ENCODE results near the gene PDE10A. TPM values are rescaled to one million over a fixed set of nuclear protein-coding genes. Genes with fewer than 3 reads are reported as not detected.

Gene PDE10A
- total RNA-seq, 1 donor from 2014 or later, result 2.7 TPM

- Histone ChIP-seq H3K4me3 (no peak overlapping the region), H3K9me3 (no peaks in the 10 kb centered on the region), H3K36me3 (no peaks in the 10 kb centered on the region), H3K27ac (no peak overlapping the region), H3K27me3 (ENCODE audit: low read depth) (no peaks in the 10 kb centered on the region), H3K4me1 (no peaks in the 10 kb centered on the region)
- DNase-seq, result no peak
- intact Hi-C loops (cut with DNase I), result no loop called here
- TF ChIP-seq CTCF (IDR thresholded peaks at IDR 0.05), result no peak
- ATAC-seq, result no peak
Observed at GRCh38 chr6:165376100-165376499, 286.9 kb downstream of the PDE10A start.

GRCh38 chr6:165365371-165365770 is 297.7 kb downstream of the PDE10A start:
- no peak for TF ChIP-seq CTCF (IDR thresholded peaks at IDR 0.05)
- DNase-seq, result no peak
- Histone ChIP-seq H3K27ac (no peak overlapping the region), H3K27me3 (ENCODE audit: low read depth) (no peaks in the 10 kb centered on the region), H3K4me1 (no peaks in the 10 kb centered on the region), H3K36me3 (no peaks in the 10 kb centered on the region), H3K4me3 (no peak overlapping the region), H3K9me3 (peaks cover 9% of the 10 kb centered on the region)
- no peak for ATAC-seq
- intact Hi-C loops (cut with DNase I), result no loop called here

GRCh38 chr6:165345700-165346099 is 317.3 kb downstream of the PDE10A start:
- no peak for DNase-seq
- ATAC-seq, result no peak
- no peak for TF ChIP-seq CTCF (IDR thresholded peaks at IDR 0.05)
- Histone ChIP-seq H3K4me1 (no peaks in the 10 kb centered on the region), H3K27ac (no peak overlapping the region), H3K9me3 (no peaks in the 10 kb centered on the region), H3K36me3 (no peaks in the 10 kb centered on the region), H3K27me3 (ENCODE audit: low read depth) (no peaks in the 10 kb centered on the region), H3K4me3 (no peak overlapping the region)
- intact Hi-C loops (cut with DNase I), result no loop called here

- Histone ChIP-seq H3K27ac (no peak overlapping the region), H3K4me3 (no peak overlapping the region), H3K9me3 (no peaks in the 10 kb centered on the region), H3K4me1 (no peaks in the 10 kb centered on the region), H3K36me3 (no peaks in the 10 kb centered on the region), H3K27me3 (ENCODE audit: low read depth) (no peaks in the 10 kb centered on the region)
- TF ChIP-seq CTCF (IDR thresholded peaks at IDR 0.05), result no peak
- DNase-seq, result no peak
- intact Hi-C loops (cut with DNase I), result no loop called here
- ATAC-seq, result no peak
Observed at GRCh38 chr6:165340532-165340931, 322.5 kb downstream of the PDE10A start.

- Histone ChIP-seq H3K36me3 (no peaks in the 10 kb centered on the region), H3K9me3 (peaks cover 10% of the 10 kb centered on the region), H3K27me3 (ENCODE audit: low read depth) (no peaks in the 10 kb centered on the region), H3K4me1 (no peaks in the 10 kb centered on the region), H3K27ac (no peak overlapping the region), H3K4me3 (no peak overlapping the region)
- intact Hi-C loops (cut with DNase I), result no loop called here
- DNase-seq, result no peak
- no peak for ATAC-seq
- no peak for TF ChIP-seq CTCF (IDR thresholded peaks at IDR 0.05)
Observed at GRCh38 chr6:165325609-165326008, 337.4 kb downstream of the PDE10A start.

Data from lower lobe of right lung (tissue), 2 donors.